OCI-LY1 (cell line): ENCODE measurements around the gene CRADD.

ENCODE experiments used
- H2AFZ ChIP-seq: fragments of 200-600 bp; sonication (generic), shearing (Covaris generic); 2 replicates; pipeline ENCODE4 v1.6.0; 2014; ENCODE audit warnings: antibody characterized with exemption, mild to moderate bottlenecking, low read length
- H3F3A ChIP-seq: fragments of 200-600 bp; sonication (generic), shearing (Covaris generic); 2 replicates; pipeline ENCODE4 v1.6.0; 2014; ENCODE audit warnings: mild to moderate bottlenecking, antibody characterized with exemption, low read length, moderate library complexity; ENCODE audit not compliant: insufficient read depth
- H3K27ac ChIP-seq: fragments of 200-600 bp; sonication (generic); 2 replicates; pipeline ENCODE4 v1.5.1; 2014; ENCODE audit warnings: low read length, mixed run types, mild to moderate bottlenecking, low read depth; ENCODE audit not compliant: poor library complexity, severe bottlenecking
- H3K27me3 ChIP-seq: fragments of 200-600 bp; sonication (generic); 2 replicates; pipeline ENCODE4 v1.6.0; 2014; ENCODE audit warnings: antibody characterized with exemption, mild to moderate bottlenecking, low read length, moderate library complexity; ENCODE audit not compliant: insufficient read depth
- H3K36me3 ChIP-seq: fragments of 200-600 bp; sonication (generic); 2 replicates; pipeline ENCODE4 v1.6.1; 2014; ENCODE audit warnings: mild to moderate bottlenecking, antibody characterized with exemption, low read length, moderate library complexity, mixed read lengths; ENCODE audit not compliant: insufficient read depth
- H3K4me1 ChIP-seq: fragments of 200-600 bp; sonication (generic); 2 replicates; pipeline ENCODE4 v1.5.1; 2014; ENCODE audit warnings: mild to moderate bottlenecking, low read length, moderate library complexity; ENCODE audit not compliant: insufficient read depth, severe bottlenecking
- H3K4me2 ChIP-seq: fragments of 200-600 bp; sonication (generic), shearing (Covaris generic); 2 replicates; pipeline ENCODE4 v1.6.1; 2014; ENCODE audit warnings: low read length
- H3K4me3 ChIP-seq: fragments of 200-600 bp; sonication (generic); 2 replicates; pipeline ENCODE4 v1.5.1; 2014; ENCODE audit warnings: low read length, low read depth, mild to moderate bottlenecking, mixed read lengths; ENCODE audit not compliant: poor library complexity, severe bottlenecking
- H3K79me2 ChIP-seq: fragments of 200-600 bp; shearing (Covaris generic); 2 replicates; pipeline ENCODE4 v1.6.1; 2016; ENCODE audit warnings: mixed run types, low read length, mixed read lengths; ENCODE audit not compliant: insufficient read depth
- H3K9ac ChIP-seq: fragments of 200-600 bp; sonication (generic), shearing (Covaris generic); 2 replicates; pipeline ENCODE4 v1.6.1; 2014; ENCODE audit warnings: mild to moderate bottlenecking, low read length, mixed read lengths
- H3K9me2 ChIP-seq: fragments of 200-600 bp; sonication (generic), shearing (Covaris generic); 2 replicates; pipeline ENCODE4 v1.6.1; 2014; ENCODE audit warnings: low read depth, mild to moderate bottlenecking, low read length, mixed read lengths
- H3K9me3 ChIP-seq: fragments of 200-600 bp; shearing (Covaris generic); 2 replicates; pipeline ENCODE4 v1.6.1; 2014; ENCODE audit warnings: low read length, mixed read lengths
- H4K20me1 ChIP-seq: fragments of 200-600 bp; sonication (generic), shearing (Covaris generic); 2 replicates; pipeline ENCODE4 v1.6.0; 2016; ENCODE audit warnings: mild to moderate bottlenecking, low read length; ENCODE audit not compliant: insufficient read depth
- CTCF ChIP-seq: fragments of 200-600 bp; sonication (generic), shearing (Covaris generic); IDR thresholded peaks from 2 replicates; pipeline ENCODE4 v1.5.1; 2017; ENCODE audit warnings: mild to moderate bottlenecking, antibody characterized with exemption, low read length, moderate library complexity, mixed read lengths
- EZH2 ChIP-seq: fragments of 200-600 bp; sonication (generic), shearing (Covaris generic); IDR thresholded peaks from 2 replicates; pipeline ENCODE4 v1.8.0; 2017; ENCODE audit warnings: borderline replicate concordance, mixed run types, mild to moderate bottlenecking, antibody characterized with exemption, low read length, moderate library complexity, mixed read lengths

The CRADD gene

DNA sequence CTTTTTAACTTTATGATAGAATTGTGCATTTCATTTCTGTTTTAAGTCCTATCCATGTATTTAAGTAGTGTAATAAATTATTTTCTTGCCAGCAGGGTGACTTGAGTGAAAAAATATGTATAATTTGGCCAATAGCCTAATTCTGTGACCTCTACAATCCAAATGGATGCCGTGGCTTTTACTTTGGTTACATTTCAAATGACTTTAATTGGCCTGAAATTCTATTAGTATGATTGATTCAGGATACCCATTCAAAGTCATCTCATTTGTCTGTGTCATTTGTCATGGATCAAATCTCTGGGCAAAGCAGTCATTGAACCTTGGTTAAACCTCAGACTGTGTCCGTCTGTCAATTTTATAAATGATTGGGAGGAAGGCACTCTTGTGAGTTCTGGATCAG, 29.6 kb downstream of the CRADD start:
- H3K79me2 ChIP-seq = no peaks in the 10 kb centered on the region
- no peak overlapping the region for H3K9ac ChIP-seq
- H3K27me3 ChIP-seq = no peaks in the 10 kb centered on the region
- no peak overlapping the region for H3K4me3 ChIP-seq
- H3K36me3 ChIP-seq = no peaks in the 10 kb centered on the region
- H4K20me1 ChIP-seq = no peaks in the 10 kb centered on the region
- H3K9me2 ChIP-seq = no peaks in the 10 kb centered on the region
- no peak overlapping the region for H3K4me2 ChIP-seq
- H3K9me3 ChIP-seq = 0 out of 2 replicates have a peak, but pooled peaks cover 7% of the 10 kb centered on the region
- no peak overlapping the region for H3K27ac ChIP-seq
- no peak for TF ChIP-seq CTCF
- no peak for TF ChIP-seq EZH2
- no peaks in the 10 kb centered on the region for H3F3A ChIP-seq
- no peak overlapping the region for H2AFZ ChIP-seq
- no peaks in the 10 kb centered on the region for H3K4me1 ChIP-seq

- no peak overlapping the region for H2AFZ ChIP-seq
- no peak overlapping the region for H3K27ac ChIP-seq
- no peaks in the 10 kb centered on the region for H3K79me2 ChIP-seq
- H3K9me3 ChIP-seq = 0 out of 2 replicates have a peak, but pooled peaks cover 7% of the 10 kb centered on the region
- H3K4me3 ChIP-seq = no peak overlapping the region
- H3F3A ChIP-seq = no peaks in the 10 kb centered on the region
- no peaks in the 10 kb centered on the region for H3K4me1 ChIP-seq
- H3K9me2 ChIP-seq = no peaks in the 10 kb centered on the region
- H3K9ac ChIP-seq = no peak overlapping the region
- H3K4me2 ChIP-seq = no peak overlapping the region
- no peaks in the 10 kb centered on the region for H3K27me3 ChIP-seq
- H4K20me1 ChIP-seq = no peaks in the 10 kb centered on the region
- H3K36me3 ChIP-seq = no peaks in the 10 kb centered on the region
- TF ChIP-seq EZH2 = no peak
Measured at GRCh38 chr12:93707836-93708235, 30.7 kb downstream of the CRADD start.

DNA sequence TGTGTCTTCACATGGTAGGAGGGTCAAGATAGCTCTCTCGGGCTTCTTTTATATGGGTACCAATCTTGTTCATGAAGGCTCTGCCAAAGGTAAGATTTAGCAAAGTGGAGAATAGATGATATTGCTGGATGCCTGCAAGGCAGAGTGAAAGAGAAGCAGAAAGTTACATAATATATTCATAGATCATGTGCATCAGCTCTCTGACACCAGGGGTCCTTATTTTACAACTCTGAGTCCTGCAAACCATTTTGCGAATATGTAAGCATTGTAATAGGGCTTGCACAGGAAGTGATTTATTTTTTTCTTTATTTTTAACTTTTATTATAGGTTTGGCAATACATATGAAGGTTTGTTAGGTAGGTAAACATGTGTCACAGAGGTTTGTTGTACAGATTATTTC, 31.8 kb downstream of the CRADD start:
- Histone ChIP-seq H3K27ac (no peak overlapping the region), H3K27me3 (no peaks in the 10 kb centered on the region), H3K79me2 (no peaks in the 10 kb centered on the region), H3K9ac (no peak overlapping the region), H3K9me3 (0 out of 2 replicates have a peak, but pooled peaks cover 7% of the 10 kb centered on the region), H3K4me1 (no peaks in the 10 kb centered on the region), H3K36me3 (no peaks in the 10 kb centered on the region), H2AFZ (no peak overlapping the region), H3F3A (no peaks in the 10 kb centered on the region), H3K4me3 (no peak overlapping the region), H3K9me2 (no peaks in the 10 kb centered on the region), H3K4me2 (no peak overlapping the region), H4K20me1 (no peaks in the 10 kb centered on the region)
- TF ChIP-seq CTCF = no peak
- no peak for TF ChIP-seq EZH2

- no peak overlapping the region for H3K4me3 ChIP-seq
- no peak overlapping the region for H3K9ac ChIP-seq
- no peaks in the 10 kb centered on the region for H3K4me1 ChIP-seq
- H3K27me3 ChIP-seq = no peaks in the 10 kb centered on the region
- no peak overlapping the region for H3K4me2 ChIP-seq
- H3K36me3 ChIP-seq = no peaks in the 10 kb centered on the region
- H2AFZ ChIP-seq = no peak overlapping the region
- no peak for TF ChIP-seq CTCF
- TF ChIP-seq EZH2 = no peak
- H3K9me3 ChIP-seq = 0 out of 2 replicates have a peak, but pooled peaks cover 7% of the 10 kb centered on the region
- H3K79me2 ChIP-seq = no peaks in the 10 kb centered on the region
- H3K27ac ChIP-seq = no peak overlapping the region
- no peaks in the 10 kb centered on the region for H3K9me2 ChIP-seq
- no peaks in the 10 kb centered on the region for H3F3A ChIP-seq
- no peaks in the 10 kb centered on the region for H4K20me1 ChIP-seq
Measured at GRCh38 chr12:93709386-93709785, 32.2 kb downstream of the CRADD start.
